ENCODE measurements around the gene CAPZA2.
"Not testable (repeated sequence)": the region's sequence is repeated elsewhere in the genome, so short reads cannot be mapped to it uniquely, and the experiment has no call there.

Gene CAPZA2

GRCh38 chr7:116862234-116862950, at the start of gene CAPZA2:
CAPZA2 (plus strand) TSS chr7:116862587; CDS start chr7:116862612, 25 bp downstream.
- peak; percentile 42; the same call in 1 of the 2 replicates for TF ChIP-seq CTCF (IDR thresholded peaks at IDR 0.05; ENCODE audit: borderline replicate concordance, insufficient read depth, low read depth, low read length)
- H3K4me3 ChIP-seq (ENCODE audit: low read depth, low read length): peak within 1 kb of the TSS; percentile 100

DNA sequence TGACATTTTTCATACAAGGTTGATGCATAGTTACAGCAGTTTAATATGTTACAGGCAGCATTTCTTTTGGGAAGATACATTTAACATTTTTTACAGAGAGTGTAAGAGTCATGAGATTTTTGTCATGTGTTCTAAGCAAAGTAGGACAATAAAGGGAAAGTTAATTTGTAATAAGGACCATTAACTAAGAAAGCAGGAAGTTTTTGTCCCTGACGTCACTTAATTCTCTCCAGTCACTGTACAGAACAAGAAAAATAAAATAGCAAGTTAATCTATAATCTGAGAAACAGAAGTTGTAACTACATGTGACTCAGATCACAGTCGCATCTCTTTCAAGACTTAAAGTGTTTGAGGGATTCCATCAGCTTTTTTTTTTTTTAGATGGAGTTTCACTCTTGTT, 49.5 kb upstream of the CAPZA2 start:
- no peak overlapping the region for H3K4me3 ChIP-seq (ENCODE audit: low read depth, low read length)
- TF ChIP-seq CTCF (IDR thresholded peaks at IDR 0.05; ENCODE audit: borderline replicate concordance, insufficient read depth, low read depth, low read length): no peak

DNA sequence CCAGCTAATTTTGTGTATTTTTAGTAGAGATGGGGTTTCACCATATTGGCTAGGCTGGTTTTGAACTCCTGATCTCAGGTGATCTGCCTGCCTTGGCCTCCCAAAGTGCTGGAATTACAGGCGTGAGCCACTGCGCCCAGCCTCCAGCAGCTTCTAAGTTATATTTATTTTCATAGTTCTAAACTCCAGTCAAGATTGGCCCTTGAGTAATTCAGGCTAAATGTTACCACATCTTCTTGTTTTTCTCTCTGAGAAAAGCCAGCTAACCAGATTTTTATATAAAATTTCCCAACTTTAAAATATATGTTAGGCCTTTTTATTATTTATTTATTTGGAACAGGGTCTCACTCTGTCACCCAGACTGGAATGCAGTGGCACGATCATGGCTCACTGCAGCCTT, 49.0 kb upstream of the CAPZA2 start:
- H3K4me3 ChIP-seq (ENCODE audit: low read depth, low read length): not testable (repeated sequence)

DNA sequence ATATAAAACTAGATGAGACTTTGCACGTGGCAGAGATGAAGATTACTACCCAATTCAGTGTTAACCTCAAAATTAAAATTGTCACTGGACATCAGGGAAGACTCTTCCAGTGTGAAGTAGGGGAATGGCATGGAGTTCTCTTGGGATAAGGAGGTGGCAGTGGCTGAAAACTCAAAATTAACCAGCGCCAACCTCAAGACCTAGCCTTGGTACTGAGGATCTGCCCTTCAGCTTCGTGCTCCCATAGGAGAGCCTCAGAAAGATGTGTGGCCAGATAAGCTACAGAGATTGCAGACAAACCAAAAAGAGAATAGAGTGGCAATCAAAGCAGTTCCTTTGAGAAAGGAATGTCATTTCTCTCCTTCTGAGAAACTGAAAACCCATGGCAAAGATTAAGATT, 47.3 kb upstream of the CAPZA2 start:
- TF ChIP-seq CTCF (IDR thresholded peaks at IDR 0.05; ENCODE audit: borderline replicate concordance, insufficient read depth, low read depth, low read length): no peak

DNA sequence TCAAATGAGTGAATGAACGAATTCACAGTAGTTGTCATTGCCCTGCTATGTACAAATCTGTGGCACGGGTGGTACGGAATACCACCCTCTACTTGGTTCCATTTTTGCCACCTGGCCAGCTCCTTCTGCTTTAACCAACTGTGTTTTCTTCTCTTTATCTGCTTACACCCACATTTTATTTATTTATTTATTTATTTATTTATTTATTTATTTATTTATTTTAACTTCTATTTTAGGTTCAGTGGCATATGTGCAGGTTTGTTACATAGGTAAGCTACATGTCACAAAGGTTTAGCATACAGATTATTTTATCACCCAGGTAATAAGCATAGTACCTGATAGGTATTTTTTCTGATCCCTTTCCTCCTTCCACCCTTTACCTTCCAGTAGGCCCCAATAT, 42.2 kb upstream of the CAPZA2 start:
- H3K4me3 ChIP-seq (ENCODE audit: low read depth, low read length): no peak overlapping the region
- TF ChIP-seq CTCF (IDR thresholded peaks at IDR 0.05; ENCODE audit: borderline replicate concordance, insufficient read depth, low read depth, low read length): no peak

More for the DNA sequence above, 47.3 kb upstream of the CAPZA2 start:
- H3K4me3 ChIP-seq (ENCODE audit: low read depth, low read length): no peak overlapping the region

- not testable (repeated sequence) for H3K4me3 ChIP-seq (ENCODE audit: low read depth, low read length)
Observed at GRCh38 chr7:116821647-116822046, 40.7 kb upstream of the CAPZA2 start.

DNA sequence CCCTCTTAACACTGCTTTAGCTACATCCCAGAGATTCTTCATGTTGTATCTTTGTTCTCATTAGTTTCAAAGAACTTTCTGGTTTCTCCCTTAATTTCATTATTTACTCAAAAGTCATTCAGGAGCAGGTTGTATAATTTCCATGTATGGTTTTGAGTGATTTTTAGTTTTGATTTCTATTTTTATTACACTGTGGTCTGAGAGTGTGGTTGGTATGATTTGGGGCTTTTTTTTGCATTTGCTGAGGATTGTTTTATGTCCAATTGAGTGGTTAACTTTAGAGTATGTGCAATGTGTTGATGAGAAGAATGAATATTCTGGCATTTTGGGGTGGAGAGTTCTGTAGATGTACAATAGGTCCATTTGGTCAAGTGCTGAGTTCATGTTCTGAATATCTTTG, 37.9 kb upstream of the CAPZA2 start:
- no peak overlapping the region for H3K4me3 ChIP-seq (ENCODE audit: low read depth, low read length)
- TF ChIP-seq CTCF (IDR thresholded peaks at IDR 0.05; ENCODE audit: borderline replicate concordance, insufficient read depth, low read depth, low read length): no peak

DNA sequence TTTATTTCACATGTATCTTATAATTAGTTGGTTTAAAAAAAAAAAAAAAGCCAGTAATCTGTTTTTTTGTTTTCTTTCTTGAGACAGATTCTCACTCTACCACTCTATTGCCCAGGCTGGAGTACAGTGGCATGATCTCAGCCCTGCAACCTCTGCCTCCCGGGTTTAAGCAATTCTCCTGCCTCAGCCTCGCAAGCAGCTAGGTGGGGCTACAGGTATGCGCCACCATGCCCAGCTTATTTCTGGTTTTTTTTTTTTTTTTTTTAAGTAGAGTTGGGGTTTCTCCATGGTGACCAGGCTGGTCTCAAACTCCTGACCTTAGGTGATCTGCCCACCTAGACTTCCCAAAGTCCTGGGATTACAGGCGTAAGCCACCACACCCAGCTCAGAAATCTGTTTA, 34.1 kb upstream of the CAPZA2 start:
- no peak overlapping the region for H3K4me3 ChIP-seq (ENCODE audit: low read depth, low read length)
- TF ChIP-seq CTCF (IDR thresholded peaks at IDR 0.05; ENCODE audit: borderline replicate concordance, insufficient read depth, low read depth, low read length): no peak

All from GM12875 (cell line).